Endothelial cell of umbilical vein (primary cell): ENCODE results near the gene EGF. TPM values are rescaled to one million over a fixed set of nuclear protein-coding genes. Genes with fewer than 3 reads are reported as not detected.

ENCODE experiments used
- BruUV-seq: library from RNA; stranded (reverse); fragments of 400-500 nt; replicated peaks from 2 replicates; lab custom pipeline; 2021; lab: Mats Ljungman, UMichigan
- CTCF ChIA-PET: fragments of 300-600, 350-600 bp; sonication (Branson Sonifier 250); formaldehyde crosslinking; loops from one replicate; lab custom pipeline; 2021; ENCODE audit warnings: antibody characterized with exemption, inconsistent platforms; lab: Charles Lee
- POLR2A ChIA-PET: fragments of 300-600, 350-600 bp; sonication (Branson Sonifier 250); formaldehyde crosslinking; loops from one replicate; lab custom pipeline; 2021; ENCODE audit warnings: antibody characterized with exemption, inconsistent platforms; lab: Charles Lee
- DNase-seq: peaks from one replicate; pipeline ENCODE4 v3.0.0-alpha.2; 2011; ENCODE audit warnings: low read depth, low spot score
- FAIRE-seq: peaks from 2 replicates; lab custom pipeline; 2011; peaks lifted over from hg19 to GRCh38; lab: Jason Lieb, UNC
- H2AFZ ChIP-seq: 2 replicates; pipeline ENCODE4 v1.6.0; 2012; ENCODE audit warnings: low read depth, low read length, control low read depth, inconsistent platforms
- H3K27ac ChIP-seq: 2 replicates; pipeline ENCODE4 v1.5.1; 2011; ENCODE audit warnings: low read depth, mild to moderate bottlenecking, control low read depth, low read length, moderate library complexity; ENCODE audit not compliant: insufficient read depth
- H3K27me3 ChIP-seq, 2 experiments: 2 replicates each; pipeline versions ENCODE4 v1.6.0 to v1.6.1; 2011; ENCODE audit warnings: low read length in 2 of 2, mixed read lengths in 1 of 2; ENCODE audit not compliant: control insufficient read depth in 2 of 2, insufficient read depth in 2 of 2
- H3K36me3 ChIP-seq, 2 experiments: 2 replicates in 1 of 2; 3 replicates in 1 of 2; pipeline ENCODE4 v1.5.1; 2011; ENCODE audit warnings: low read length in 2 of 2, mild to moderate bottlenecking in 1 of 2, moderate library complexity in 1 of 2; ENCODE audit not compliant: control insufficient read depth in 2 of 2, insufficient read depth in 2 of 2; ENCODE audit errors: extremely low read depth in 1 of 2
- H3K4me1 ChIP-seq: 3 replicates; pipeline ENCODE4 v1.5.1; 2011; ENCODE audit warnings: mild to moderate bottlenecking, low read length; ENCODE audit not compliant: control insufficient read depth, insufficient read depth; ENCODE audit errors: extremely low read depth
- H3K4me2 ChIP-seq: 2 replicates; pipeline ENCODE4 v1.6.1; 2011; ENCODE audit warnings: low read length, control low read depth, mixed read lengths; ENCODE audit not compliant: insufficient read depth
- H3K4me3 ChIP-seq, 3 experiments: fragments of 200-600 bp in 1 of 3; sonication (generic), shearing (Covaris generic) in 1 of 3; replicated peaks in 1 of 3; 2 replicates each; pipeline ENCODE4 v1.5.1; 2011 to 2016; ENCODE audit warnings: control low read depth in 3 of 3, low read length in 3 of 3, mild to moderate bottlenecking in 2 of 3, inconsistent platforms in 1 of 3, low read depth in 1 of 3, moderate library complexity in 1 of 3; ENCODE audit not compliant: insufficient read depth in 1 of 3
- H3K79me2 ChIP-seq: 2 replicates; pipeline ENCODE4 v1.6.0; 2012; ENCODE audit warnings: low read length, inconsistent platforms; ENCODE audit not compliant: control insufficient read depth, insufficient read depth
- H3K9ac ChIP-seq: replicated peaks from 2 replicates; pipeline ENCODE3; 2011; ENCODE audit warnings: low read length, control low read depth; ENCODE audit not compliant: insufficient read depth; ENCODE audit errors: extremely low read depth
- H3K9me1 ChIP-seq: replicated peaks from 3 replicates; pipeline ENCODE4 v1.6.0; 2011; ENCODE audit warnings: mild to moderate bottlenecking, low read length; ENCODE audit not compliant: control insufficient read depth, insufficient read depth; ENCODE audit errors: extremely low read depth
- H3K9me3 ChIP-seq: replicated peaks from 2 replicates; pipeline ENCODE4 v1.5.1; 2012; ENCODE audit warnings: low read length, inconsistent platforms; ENCODE audit not compliant: control insufficient read depth, insufficient read depth
- H4K20me1 ChIP-seq: replicated peaks from 2 replicates; pipeline ENCODE3; 2011; ENCODE audit warnings: mild to moderate bottlenecking, low read length; ENCODE audit not compliant: control insufficient read depth, insufficient read depth; ENCODE audit errors: extremely low read depth
- CTCF ChIP-seq, 2 donors: IDR thresholded peaks; 1 replicate in 1 of 2; 2 replicates in 1 of 2; pipeline ENCODE4 v1.5.1; 2011; ENCODE audit warnings: low read length in 2 of 2, mild to moderate bottlenecking in 2 of 2, moderate library complexity in 2 of 2, control low read depth in 1 of 2, inconsistent platforms in 1 of 2, low read depth in 1 of 2; ENCODE audit not compliant: insufficient read depth in 1 of 2; ENCODE audit errors: extremely low read depth in 1 of 2
- EZH2 ChIP-seq: IDR thresholded peaks from 2 replicates; pipeline ENCODE4 v1.6.1; 2012; ENCODE audit warnings: borderline replicate concordance, low read depth, mild to moderate bottlenecking, moderate library complexity, low read length, inconsistent platforms; ENCODE audit not compliant: severe bottlenecking
- FOS ChIP-seq: IDR thresholded peaks from 2 replicates; pipeline ENCODE4 v1.6.1; 2011; ENCODE audit warnings: mild to moderate bottlenecking, low read length, moderate library complexity, borderline replicate concordance; ENCODE audit not compliant: insufficient read depth
- GATA2 ChIP-seq: IDR thresholded peaks from 2 replicates; pipeline ENCODE4 v1.7.0; 2011; ENCODE audit warnings: low read depth, mild to moderate bottlenecking, moderate library complexity, mixed read lengths, low read length; ENCODE audit not compliant: insufficient read length, insufficient read depth
- JUN ChIP-seq: IDR thresholded peaks from 2 replicates; pipeline ENCODE4 v1.6.1; 2011; ENCODE audit warnings: borderline replicate concordance, low read depth; ENCODE audit not compliant: insufficient read length, insufficient read depth
- MAX ChIP-seq: IDR thresholded peaks from 2 replicates; pipeline ENCODE4 v1.6.1; 2011; ENCODE audit not compliant: insufficient read depth, insufficient read length
- MYC ChIP-seq: IDR thresholded peaks from one replicate; pipeline ENCODE4 v1.6.1; 2011; ENCODE audit warnings: mild to moderate bottlenecking, low read depth, low read length
- POLR2A ChIP-seq: IDR thresholded peaks from 2 replicates; pipeline ENCODE4 v1.6.1; 2012; ENCODE audit warnings: low read depth, mild to moderate bottlenecking, control low read depth, low read length
- POLR2AphosphoS5 ChIP-seq: IDR thresholded peaks from 2 replicates; pipeline ENCODE4 v1.6.1; 2012; ENCODE audit warnings: low read depth, mild to moderate bottlenecking, control low read depth, low read length, moderate library complexity; ENCODE audit not compliant: insufficient read depth
- dilution Hi-C: fragments of 300-500 bp; cut with MboI; formaldehyde crosslinking; loops from one replicate; pipeline ENCODE4 v1.15.0; 2019; ENCODE audit warnings: low sequenced_read_pairs; ENCODE audit not compliant: extremely low pct_ligation_motif_present
- intact Hi-C: fragments of 100-400 bp; cut with micrococcal nuclease; formaldehyde crosslinking; loops from one replicate; pipeline ENCODE4 v1.10.0; 2022
- polyA plus RNA-seq, 4 experiments: library from polyadenylated mRNA; depleted of rRNA in 3 of 4; stranded (reverse) in 3 of 4; unstranded in 1 of 4; fragments of >200 nt; gene quantifications; 2 replicates each; pipeline versions ENCODE4 v1.2.1 to v1.2.3, GENCODE V29; 2011 to 2012; ENCODE audit warnings: missing spikeins in 1 of 4
- small RNA-seq: library from RNA; depleted of rRNA; stranded (forward); fragments of <200 nt; gene quantifications from one replicate; pipeline ENCODE3, GENCODE V24; 2012; ENCODE audit warnings: low replicate concordance, low read depth; ENCODE audit not compliant: insufficient read depth, insufficient read length
- total RNA-seq: library from RNA; stranded (reverse); gene quantifications from 2 replicates; pipeline ENCODE4 v1.2.3, GENCODE V29; 2021

The EGF gene
- total and polyA plus RNA-seq, 2 donors (not counting 3 experiments of a cell fraction or from before 2014, with no cell fraction given), result not detected

DNA sequence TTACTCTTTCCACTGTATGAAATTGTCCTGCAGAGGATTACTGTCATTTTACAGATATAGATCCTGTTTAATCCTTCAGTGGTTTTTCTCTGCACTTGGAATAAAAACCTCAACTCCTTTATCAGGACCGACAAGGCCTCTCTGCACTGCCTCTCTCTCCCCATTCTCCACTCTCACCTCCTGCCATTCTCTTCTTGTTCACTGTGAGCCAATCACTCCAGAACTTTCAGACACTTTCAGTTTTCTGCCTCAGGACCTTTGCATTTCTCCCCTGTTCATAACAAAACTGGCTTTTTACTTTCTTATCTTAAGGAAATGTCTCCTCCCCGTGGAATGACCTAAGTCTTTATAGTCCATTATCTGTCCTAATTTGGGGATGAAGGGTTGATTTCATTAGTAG is 148.4 kb downstream of the EGF start:
- Histone ChIP-seq H3K4me1 (peaks cover 16% of the 10 kb centered on the region), H3K79me2 (no peaks in the 10 kb centered on the region), H3K27ac (no peak overlapping the region), H3K27me3 (no peaks in the 10 kb centered on the region), H3K9me3 (no peaks in the 10 kb centered on the region), H3K9me1 (no peaks in the 10 kb centered on the region), H3K9ac (no peak overlapping the region), H2AFZ (no peak overlapping the region), H4K20me1 (no peaks in the 10 kb centered on the region), H3K4me2 (no peak overlapping the region), H3K4me3 (no peak overlapping the region), H3K36me3 (no peaks in the 10 kb centered on the region)
- intact Hi-C loops, result no loop called here
- FAIRE-seq (no peak), DNase-seq (no peak)
- POLR2A ChIA-PET, result no interaction called here
- BruUV-seq, result no TSS peak
- CTCF ChIA-PET, result no interaction called here
- TF ChIP-seq GATA2 (no peak), POLR2AphosphoS5 (no peak), CTCF (IDR thresholded peaks at IDR 0.05; ENCODE audit: extremely low read depth in 1 of 2, insufficient read depth in 1 of 2, low read depth in 1 of 2, low read length in 2 of 2) (no peak), MYC (no peak), FOS (no peak), POLR2A (no peak), EZH2 (no peak), MAX (no peak), JUN (no peak)
- dilution Hi-C loops, result no loop called here

Small RNAs within 50 kb of the gene (small RNA-seq; reads per million reads assigned to genes)
- not detected for gene RNU6-35P

Other genes starting within 250 kb of the EGF start
- gene CASP6, start 209.4 kb upstream of the EGF start, total RNA-seq, result 35.4 and 37.0 TPM in 2 replicates
- gene CASP6, start 209.4 kb upstream of the EGF start, polyA plus RNA-seq, result 44.9 and 52.1 TPM in 2 replicates
- 16.6 and 21.6 TPM in 2 replicates for gene PLA2G12A, start 182.8 kb upstream of the EGF start, total RNA-seq
- gene PLA2G12A, start 182.8 kb upstream of the EGF start, polyA plus RNA-seq, result 13.7 and 27.1 TPM in 2 replicates
- gene CFI, start 110.9 kb upstream of the EGF start, total RNA-seq, result 17.9 and 21.4 TPM in 2 replicates
- 6.5 and 10.0 TPM in 2 replicates for gene CFI, start 110.9 kb upstream of the EGF start, polyA plus RNA-seq
- 27.7 and 29.1 TPM in 2 replicates for gene GAR1, start 97.1 kb upstream of the EGF start, total RNA-seq
- gene GAR1, start 97.1 kb upstream of the EGF start, polyA plus RNA-seq, result 8.2 and 12.7 TPM in 2 replicates
- gene RRH, start 84.9 kb upstream of the EGF start, total RNA-seq, result 0.31 TPM in 1 of 2 replicates, not detected in the other
- 0.11 TPM in 2 replicates for gene RRH, start 84.9 kb upstream of the EGF start, polyA plus RNA-seq
- gene LRIT3, start 64.8 kb upstream of the EGF start, total RNA-seq, result 0.13 and 0.16 TPM in 2 replicates
- 0.05 and 0.06 TPM in 2 replicates for gene LRIT3, start 64.8 kb upstream of the EGF start, polyA plus RNA-seq